ENCODE results near the gene UTS2. TPM values are rescaled to one million over a fixed set of nuclear protein-coding genes. Genes with fewer than 3 reads are reported as not detected.

The UTS2 gene
- total and polyA plus RNA-seq, 8 donors, result 0.26 to 0.58 TPM; not detected in 6

DNA sequence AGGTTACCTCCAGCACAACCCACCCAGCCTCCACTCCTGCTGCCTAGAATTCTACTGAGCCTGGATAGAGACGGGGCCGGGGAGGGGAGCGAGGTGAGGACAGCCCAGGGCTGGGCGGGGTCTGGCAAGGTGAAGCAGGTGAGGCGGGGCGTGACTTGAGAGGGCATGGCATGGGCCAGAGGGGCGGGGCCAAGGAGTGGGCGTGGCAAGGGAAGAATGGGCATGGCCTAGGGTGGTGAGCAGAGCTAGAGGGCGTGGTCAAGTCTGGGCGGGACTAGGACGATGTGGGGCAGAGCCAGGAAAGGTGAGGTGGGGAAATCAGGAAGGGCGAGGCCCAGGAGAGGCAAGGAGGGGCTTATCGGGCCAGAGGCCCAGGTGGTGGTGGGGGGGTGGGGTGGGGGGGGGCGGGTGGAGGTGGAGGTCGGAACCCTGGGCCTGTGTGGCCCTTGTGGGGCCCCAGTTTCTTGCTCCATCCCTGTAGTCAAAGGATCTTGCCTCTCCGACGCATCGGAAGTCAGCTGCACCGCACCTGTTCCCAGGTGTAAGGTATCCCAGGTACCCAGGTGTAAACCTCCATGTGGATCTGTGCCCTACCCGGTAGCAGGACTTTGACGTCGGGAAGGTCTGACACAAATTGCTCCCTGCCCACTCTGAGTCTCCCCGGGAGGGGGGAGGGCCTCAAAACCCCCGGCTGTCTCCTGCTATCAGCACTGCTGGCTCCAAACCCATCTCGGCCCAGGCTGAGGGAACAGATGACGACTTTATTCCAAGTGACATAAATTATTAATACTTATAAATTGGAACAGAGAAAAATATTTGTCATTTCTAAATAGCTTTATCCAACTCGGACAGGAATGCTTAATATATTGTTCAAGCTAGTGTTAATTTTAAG, 32.9 kb upstream of the UTS2 start:
- intact Hi-C loops (cut with DNase I), result no loop called here
- TF ChIP-seq, protein P1, sequence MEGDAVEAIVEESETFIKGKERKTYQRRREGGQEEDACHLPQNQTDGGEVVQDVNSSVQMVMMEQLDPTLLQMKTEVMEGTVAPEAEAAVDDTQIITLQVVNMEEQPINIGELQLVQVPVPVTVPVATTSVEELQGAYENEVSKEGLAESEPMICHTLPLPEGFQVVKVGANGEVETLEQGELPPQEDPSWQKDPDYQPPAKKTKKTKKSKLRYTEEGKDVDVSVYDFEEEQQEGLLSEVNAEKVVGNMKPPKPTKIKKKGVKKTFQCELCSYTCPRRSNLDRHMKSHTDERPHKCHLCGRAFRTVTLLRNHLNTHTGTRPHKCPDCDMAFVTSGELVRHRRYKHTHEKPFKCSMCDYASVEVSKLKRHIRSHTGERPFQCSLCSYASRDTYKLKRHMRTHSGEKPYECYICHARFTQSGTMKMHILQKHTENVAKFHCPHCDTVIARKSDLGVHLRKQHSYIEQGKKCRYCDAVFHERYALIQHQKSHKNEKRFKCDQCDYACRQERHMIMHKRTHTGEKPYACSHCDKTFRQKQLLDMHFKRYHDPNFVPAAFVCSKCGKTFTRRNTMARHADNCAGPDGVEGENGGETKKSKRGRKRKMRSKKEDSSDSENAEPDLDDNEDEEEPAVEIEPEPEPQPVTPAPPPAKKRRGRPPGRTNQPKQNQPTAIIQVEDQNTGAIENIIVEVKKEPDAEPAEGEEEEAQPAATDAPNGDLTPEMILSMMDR (IDR thresholded peaks at IDR 0.05), result no peak
- H3K4me1 ChIP-seq, result peaks cover 0 to 5% of the 10 kb centered on the region in 2 donors
- H3K27me3 ChIP-seq, result peaks cover 0 to 17% of the 10 kb centered on the region in 2 donors
- peak in 3 of 4 donors; percentile 11 to 92 (median 85) for DNase-seq
- H3K36me3 ChIP-seq, result no peaks in the 10 kb centered on the region
- no peaks in the 10 kb centered on the region for H3K9me3 ChIP-seq
- peak overlapping the region in 1 of 2 donors; percentile 20 for H3K4me3 ChIP-seq
- ATAC-seq, result peak; percentile 97
- no peak overlapping the region for H3K27ac ChIP-seq

DNA sequence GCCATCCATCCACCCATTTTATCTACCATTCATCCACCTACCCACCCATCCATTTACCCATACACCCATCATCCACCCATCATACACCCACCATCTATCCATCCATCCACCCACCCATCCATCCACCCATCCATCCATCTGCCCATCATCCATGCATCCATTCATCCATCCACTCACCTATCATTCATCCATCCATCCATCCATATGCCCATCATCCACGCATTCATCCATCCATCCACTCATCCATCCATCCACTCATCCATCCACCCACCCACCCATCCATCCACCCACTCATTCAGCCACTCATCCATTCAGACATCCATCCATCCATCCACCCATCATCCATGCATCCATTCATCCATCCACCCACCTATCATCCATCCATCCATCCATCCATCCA, 31.9 kb upstream of the UTS2 start:
- TF ChIP-seq, protein P1 (IDR thresholded peaks at IDR 0.05), result no peak
- no peak for DNase-seq
- H3K27ac ChIP-seq, result no peak overlapping the region
- H3K4me1 ChIP-seq, result peaks cover 0 to 5% of the 10 kb centered on the region in 2 donors
- ATAC-seq, result no peak
- intact Hi-C loops (cut with DNase I), result no loop called here
- peaks cover 0 to 17% of the 10 kb centered on the region in 2 donors for H3K27me3 ChIP-seq
- no peaks in the 10 kb centered on the region for H3K36me3 ChIP-seq
- no peak overlapping the region for H3K4me3 ChIP-seq
- H3K9me3 ChIP-seq, result no peaks in the 10 kb centered on the region

DNA sequence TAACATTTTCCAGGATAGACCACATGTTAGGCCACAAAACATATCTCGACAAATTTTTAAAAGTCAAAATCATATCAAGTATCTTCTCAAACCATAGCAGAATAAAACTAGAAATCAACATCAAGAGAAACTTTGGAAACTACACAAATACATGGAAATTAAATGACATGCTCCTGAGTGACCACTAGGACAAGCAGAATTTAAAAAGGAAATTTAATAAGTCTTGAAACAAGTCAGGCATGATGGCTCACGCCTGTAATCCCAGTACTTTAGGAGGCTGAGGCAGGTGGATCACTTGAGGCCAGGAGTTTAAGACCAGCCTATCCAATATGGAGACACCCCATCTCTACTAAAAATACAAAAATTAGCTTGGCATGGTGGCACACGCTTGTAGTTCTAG, 26.4 kb upstream of the UTS2 start:
- H3K36me3 ChIP-seq, result no peaks in the 10 kb centered on the region
- no peaks in the 10 kb centered on the region for H3K27me3 ChIP-seq
- no peaks in the 10 kb centered on the region for H3K4me1 ChIP-seq
- no peak for ATAC-seq
- TF ChIP-seq, protein P1 (IDR thresholded peaks at IDR 0.05), result no peak
- intact Hi-C loops (cut with DNase I), result no loop called here
- DNase-seq, result no peak
- peaks cover 0 to 8% of the 10 kb centered on the region in 2 donors for H3K9me3 ChIP-seq
- H3K27ac ChIP-seq, result no peak overlapping the region
- no peak overlapping the region for H3K4me3 ChIP-seq

DNA sequence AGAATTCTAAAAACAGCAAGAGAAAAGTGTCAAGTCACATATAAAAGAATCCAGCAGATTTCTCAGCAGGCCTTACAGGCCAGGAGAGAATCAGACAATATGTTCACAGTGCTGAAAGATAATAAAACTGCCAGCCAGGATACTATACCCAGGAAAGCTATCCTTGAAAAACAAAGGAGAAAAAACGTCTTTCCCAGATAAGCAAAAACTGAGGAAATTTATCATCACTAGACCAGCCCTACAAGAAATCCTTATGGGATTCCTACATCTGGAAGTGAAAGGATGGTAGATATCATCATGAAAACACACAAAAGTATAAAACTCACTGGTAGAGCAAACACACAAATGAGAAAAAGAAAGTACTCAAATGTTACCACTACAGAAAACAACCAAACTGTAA, 25.2 kb upstream of the UTS2 start:
- TF ChIP-seq, protein P1 (IDR thresholded peaks at IDR 0.05), result no peak
- no peak for ATAC-seq
- no peaks in the 10 kb centered on the region for H3K4me1 ChIP-seq
- no peaks in the 10 kb centered on the region for H3K36me3 ChIP-seq
- no peaks in the 10 kb centered on the region for H3K27me3 ChIP-seq
- no peak overlapping the region for H3K27ac ChIP-seq
- H3K4me3 ChIP-seq, result no peak overlapping the region
- peaks cover 0 to 8% of the 10 kb centered on the region in 2 donors for H3K9me3 ChIP-seq
- intact Hi-C loops (cut with DNase I), result no loop called here
- no peak for DNase-seq
